ENCODE measurements around the gene SMIM11. TPM values are rescaled to one million over a fixed set of nuclear protein-coding genes. Genes with fewer than 3 reads are reported as not detected.

The SMIM11 gene
- total RNA-seq, 1 experiment from 2014 or later: 1.3 TPM

GRCh38 chr21:34343347-34343746 lies 32.0 kb upstream of the SMIM11 start:
- Histone ChIP-seq H3K27ac (ENCODE audit: low read depth, low read length, poor library complexity, severe bottlenecking) (no peak overlapping the region), H3K27me3 (replicated peaks; ENCODE audit: insufficient read depth, low read depth, low read length, poor library complexity) (no peaks in the 10 kb centered on the region), H3K4me3 (ENCODE audit: low read depth, low read length, poor library complexity, severe bottlenecking) (no peak overlapping the region), H3K4me1 (ENCODE audit: insufficient read depth, low read length, poor library complexity, severe bottlenecking) (no peaks in the 10 kb centered on the region), H3K9me3 (ENCODE audit: low read depth, low read length, poor library complexity, severe bottlenecking) (no peaks in the 10 kb centered on the region), H3K36me3 (ENCODE audit: insufficient read depth, low read length, poor library complexity, severe bottlenecking) (no peaks in the 10 kb centered on the region)
- no peak for TF ChIP-seq CTCF (conservative IDR thresholded peaks at IDR 0.05; ENCODE audit: low read depth, low read length)
- no peak for TF ChIP-seq EZH2 (IDR thresholded peaks at IDR 0.05; ENCODE audit: borderline replicate concordance, low read depth, low read length, poor library complexity, severe bottlenecking)
- no TSS peak for BruUV-seq (replicated peaks)
- ChIA-PET POLR2A (ENCODE audit: low non-redundant PET) (no interaction called here), CTCF (interaction anchor here (1.8 kb wide), 1 partner anchor 419 kb away, joined by 5 read pairs; no protein-coding TSS in a partner anchor)
- intact Hi-C loops (cut with micrococcal nuclease; ENCODE audit: unreplicated experiment): no loop called here
- no peak for DNase-seq (ENCODE audit: low spot score)

GRCh38 chr21:34343838-34344381 lies 31.4 kb upstream of the SMIM11 start:
- BruUV-seq (replicated peaks): no TSS peak
- Histone ChIP-seq H3K9me3 (ENCODE audit: low read depth, low read length, poor library complexity, severe bottlenecking) (no peaks in the 10 kb centered on the region), H3K27ac (ENCODE audit: low read depth, low read length, poor library complexity, severe bottlenecking) (no peak overlapping the region), H3K27me3 (replicated peaks; ENCODE audit: insufficient read depth, low read depth, low read length, poor library complexity) (no peaks in the 10 kb centered on the region), H3K36me3 (ENCODE audit: insufficient read depth, low read length, poor library complexity, severe bottlenecking) (no peaks in the 10 kb centered on the region), H3K4me1 (ENCODE audit: insufficient read depth, low read length, poor library complexity, severe bottlenecking) (no peaks in the 10 kb centered on the region), H3K4me3 (ENCODE audit: low read depth, low read length, poor library complexity, severe bottlenecking) (no peak overlapping the region)
- no peak for DNase-seq (ENCODE audit: low spot score)
- POLR2A ChIA-PET (ENCODE audit: low non-redundant PET): no interaction called here
- CTCF ChIA-PET: interaction anchor here (1.8 kb wide), 1 partner anchor 420 kb away, joined by 5 read pairs; no protein-coding TSS in a partner anchor
- intact Hi-C loops (cut with micrococcal nuclease; ENCODE audit: unreplicated experiment): no loop called here
- TF ChIP-seq CTCF (conservative IDR thresholded peaks at IDR 0.05; ENCODE audit: low read depth, low read length) (no peak), EZH2 (IDR thresholded peaks at IDR 0.05; ENCODE audit: borderline replicate concordance, low read depth, low read length, poor library complexity, severe bottlenecking) (no peak)

- POLR2A ChIA-PET (ENCODE audit: low non-redundant PET): no interaction called here
- Histone ChIP-seq H3K27ac (ENCODE audit: low read depth, low read length, poor library complexity, severe bottlenecking) (no peak overlapping the region), H3K9me3 (ENCODE audit: low read depth, low read length, poor library complexity, severe bottlenecking) (no peaks in the 10 kb centered on the region), H3K4me3 (ENCODE audit: low read depth, low read length, poor library complexity, severe bottlenecking) (no peak overlapping the region), H3K27me3 (replicated peaks; ENCODE audit: insufficient read depth, low read depth, low read length, poor library complexity) (no peaks in the 10 kb centered on the region), H3K36me3 (ENCODE audit: insufficient read depth, low read length, poor library complexity, severe bottlenecking) (no peaks in the 10 kb centered on the region), H3K4me1 (ENCODE audit: insufficient read depth, low read length, poor library complexity, severe bottlenecking) (no peaks in the 10 kb centered on the region)
- CTCF ChIA-PET: interaction anchor here (1.8 kb wide), 1 partner anchor 420 kb away, joined by 5 read pairs; no protein-coding TSS in a partner anchor
- DNase-seq (ENCODE audit: low spot score): no peak
- TF ChIP-seq EZH2 (IDR thresholded peaks at IDR 0.05; ENCODE audit: borderline replicate concordance, low read depth, low read length, poor library complexity, severe bottlenecking): no peak
- TF ChIP-seq CTCF (conservative IDR thresholded peaks at IDR 0.05; ENCODE audit: low read depth, low read length): no peak
- no TSS peak for BruUV-seq (replicated peaks)
- intact Hi-C loops (cut with micrococcal nuclease; ENCODE audit: unreplicated experiment): no loop called here
Measured at GRCh38 chr21:34344584-34344983, 30.7 kb upstream of the SMIM11 start.

Measured in A673 (cell line).